BLaER1 (cell line): Measurements from ENCODE around the gene RP9.
"Not testable (repeated sequence)": the region's sequence is repeated elsewhere in the genome, so short reads cannot be mapped to it uniquely, and the experiment has no call there.

ENCODE experiments used
- H3K27ac ChIP-seq: shearing (Covaris generic); formaldehyde crosslinking; 2 replicates; pipeline ENCODE4 v1.8.1; 2022
- H3K27me3 ChIP-seq: shearing (Covaris generic); formaldehyde crosslinking; 2 replicates; pipeline ENCODE4 v1.8.1; 2022
- H3K36me3 ChIP-seq: shearing (Covaris generic); formaldehyde crosslinking; 2 replicates; pipeline ENCODE4 v1.8.1; 2022
- H3K4me1 ChIP-seq: shearing (Covaris generic); formaldehyde crosslinking; 2 replicates; pipeline ENCODE4 v1.8.1; 2022
- H3K4me2 ChIP-seq: shearing (Covaris generic); formaldehyde crosslinking; 2 replicates; pipeline ENCODE4 v1.8.1; 2022
- H3K4me3 ChIP-seq: shearing (Covaris generic); formaldehyde crosslinking; 2 replicates; pipeline ENCODE4 v1.8.1; 2022
- H3K9ac ChIP-seq: shearing (Covaris generic); formaldehyde crosslinking; 2 replicates; pipeline ENCODE4 v1.8.1; 2022
- H3K9me3 ChIP-seq: shearing (Covaris generic); formaldehyde crosslinking; 2 replicates; pipeline ENCODE4 v1.8.1; 2022
- H4K20me1 ChIP-seq: shearing (Covaris generic); formaldehyde crosslinking; 2 replicates; pipeline ENCODE4 v1.8.1; 2022
- Cebpa-rat ChIP-seq: shearing (Covaris generic); IDR thresholded peaks from 2 replicates; pipeline ENCODE4 v1.8.1; 2022

The RP9 gene

DNA sequence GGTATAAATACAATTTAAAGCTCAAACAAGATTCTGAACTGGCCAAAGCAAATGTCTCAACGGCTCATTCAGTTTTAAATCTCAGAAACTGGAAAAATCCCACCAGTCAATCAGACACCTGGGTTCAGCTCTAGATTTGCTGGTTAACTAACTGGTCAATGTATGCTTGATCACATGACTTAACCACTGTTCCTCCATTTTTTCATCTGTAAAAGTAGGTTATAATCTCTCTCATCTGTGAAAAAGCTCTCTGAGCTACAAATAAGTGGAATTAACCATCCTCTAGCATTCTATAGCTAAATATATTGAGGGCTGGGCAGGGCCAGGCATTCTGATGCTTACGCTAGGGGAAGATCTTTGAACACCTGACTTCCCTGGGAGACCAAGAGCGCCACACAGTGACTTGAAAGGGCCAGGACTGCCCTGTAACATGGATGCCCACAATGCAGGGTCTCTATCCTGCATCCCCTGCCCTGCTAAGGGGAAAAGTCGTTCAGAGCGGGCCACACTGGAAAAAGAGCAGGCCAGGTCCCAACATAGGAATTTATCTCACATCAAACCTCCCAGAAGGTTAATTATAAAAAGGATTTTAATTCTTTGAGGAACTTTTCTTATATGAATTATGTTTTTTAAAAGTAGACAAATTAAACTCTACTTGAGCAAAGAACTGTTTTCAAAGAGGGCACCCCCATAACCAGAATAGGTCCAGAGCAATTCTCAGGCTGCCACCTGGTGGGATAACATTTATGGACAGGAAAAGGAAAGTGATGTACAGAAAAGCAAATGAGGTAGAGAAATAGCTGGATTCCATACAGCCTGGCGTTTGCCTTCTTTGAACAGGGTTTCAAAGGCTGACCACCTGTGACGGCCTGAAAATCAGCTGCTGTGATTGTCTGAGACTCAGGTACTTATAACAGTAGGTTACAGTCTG is 1.8 kb downstream of the RP9 start:
- H3K27ac ChIP-seq: no peak overlapping the region
- H3K4me2 ChIP-seq: peak overlapping the region; percentile 94
- peaks cover 16% of the 10 kb centered on the region for H3K4me1 ChIP-seq
- H3K4me3 ChIP-seq: peak overlapping the region; percentile 90
- H3K36me3 ChIP-seq: peaks cover 31% of the 10 kb centered on the region
- no peak for TF ChIP-seq Cebpa-rat
- peak overlapping the region; percentile 91 for H3K9ac ChIP-seq
- no peaks in the 10 kb centered on the region for H3K27me3 ChIP-seq
- H3K9me3 ChIP-seq: no peaks in the 10 kb centered on the region
- H4K20me1 ChIP-seq: peaks cover 67% of the 10 kb centered on the region

- H3K4me1 ChIP-seq: peaks cover 1% of the 10 kb centered on the region
- peaks cover 86% of the 10 kb centered on the region for H3K36me3 ChIP-seq
- no peak overlapping the region for H3K27ac ChIP-seq
- H4K20me1 ChIP-seq: peaks cover 81% of the 10 kb centered on the region
- H3K9ac ChIP-seq: no peak overlapping the region
- no peak for TF ChIP-seq Cebpa-rat
- H3K4me3 ChIP-seq: no peak overlapping the region
- H3K27me3 ChIP-seq: no peaks in the 10 kb centered on the region
- no peaks in the 10 kb centered on the region for H3K9me3 ChIP-seq
- no peak overlapping the region for H3K4me2 ChIP-seq
Measured at GRCh38 chr7:33101906-33102305, 7.3 kb downstream of the RP9 start.

DNA sequence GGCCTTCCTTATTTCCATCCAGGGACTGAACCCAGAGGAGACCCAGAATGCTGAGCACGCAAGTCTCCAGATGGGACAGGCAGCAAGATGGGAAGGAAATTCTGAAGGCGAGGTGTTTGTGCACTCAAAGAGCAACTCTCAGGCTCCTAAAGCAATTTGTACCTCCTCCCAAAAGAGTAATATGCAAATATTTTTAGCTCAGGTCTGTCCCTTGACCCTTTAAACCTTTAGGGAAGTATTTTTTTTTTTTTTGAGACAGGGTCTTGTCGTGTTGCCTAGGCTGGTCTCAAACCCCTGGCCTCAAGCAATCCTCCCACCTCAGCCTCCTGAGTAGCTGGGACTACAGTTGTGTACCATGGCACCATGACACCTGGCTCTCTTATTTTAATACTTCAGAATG is 8.4 kb downstream of the RP9 start:
- H3K27ac ChIP-seq: no peak overlapping the region
- H4K20me1 ChIP-seq: peaks cover 70% of the 10 kb centered on the region
- no peak overlapping the region for H3K4me2 ChIP-seq
- no peak for TF ChIP-seq Cebpa-rat
- H3K27me3 ChIP-seq: no peaks in the 10 kb centered on the region
- H3K4me3 ChIP-seq: no peak overlapping the region
- H3K36me3 ChIP-seq: peaks cover 94% of the 10 kb centered on the region
- no peaks in the 10 kb centered on the region for H3K9me3 ChIP-seq
- H3K4me1 ChIP-seq: no peaks in the 10 kb centered on the region
- H3K9ac ChIP-seq: no peak overlapping the region

GRCh38 chr7:33099154-33099940 is 9.9 kb downstream of the RP9 start:
- Histone ChIP-seq H3K4me2 (no peak overlapping the region), H3K27me3 (no peaks in the 10 kb centered on the region), H3K4me1 (no peaks in the 10 kb centered on the region), H3K9me3 (no peaks in the 10 kb centered on the region), H4K20me1 (peaks cover 55% of the 10 kb centered on the region), H3K9ac (no peak overlapping the region), H3K4me3 (no peak overlapping the region), H3K36me3 (peaks cover 97% of the 10 kb centered on the region), H3K27ac (no peak overlapping the region)
- TF ChIP-seq Cebpa-rat: no peak

DNA sequence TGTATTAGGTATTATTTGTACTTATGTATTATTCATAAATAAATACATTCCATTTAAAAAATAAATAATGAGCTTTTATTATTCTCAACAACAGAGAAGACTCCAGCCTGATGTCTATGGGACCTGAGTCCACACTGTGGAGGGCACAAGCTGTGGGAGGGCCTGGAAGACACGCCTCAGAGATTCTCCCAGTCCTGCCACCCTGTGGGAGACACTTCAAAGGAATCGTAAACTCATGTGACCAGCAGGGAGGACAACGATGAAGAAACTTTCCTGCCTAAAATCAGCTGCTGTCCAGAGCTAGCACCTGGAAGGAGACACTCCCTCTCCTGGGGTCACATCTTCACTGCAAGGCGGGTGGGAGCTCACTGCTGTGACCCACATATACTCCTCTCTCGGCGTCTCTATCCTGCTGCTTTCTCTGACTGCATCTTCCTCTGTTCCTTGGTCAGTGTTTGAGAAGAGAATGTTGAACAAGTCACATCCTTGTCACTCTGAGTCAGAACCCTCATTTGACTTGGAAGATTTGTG is 14.4 kb downstream of the RP9 start:
- H3K4me1 ChIP-seq, H3K4me2 ChIP-seq, H3K27ac ChIP-seq, H3K27me3 ChIP-seq, H3K9ac ChIP-seq, H3K4me3 ChIP-seq, H3K9me3 ChIP-seq: not testable (repeated sequence)
- Histone ChIP-seq H3K36me3 (peaks cover 75% of the 10 kb centered on the region), H4K20me1 (peaks cover 10% of the 10 kb centered on the region; the same call in 1 of the 2 replicates)

GRCh38 chr7:33093266-33093665 is 15.9 kb downstream of the RP9 start:
- no peak overlapping the region for H3K4me2 ChIP-seq
- H3K9ac ChIP-seq: no peak overlapping the region
- H3K36me3 ChIP-seq: peaks cover 60% of the 10 kb centered on the region
- H3K27ac ChIP-seq: no peak overlapping the region
- H4K20me1 ChIP-seq: no peaks in the 10 kb centered on the region
- H3K4me1 ChIP-seq: no peaks in the 10 kb centered on the region
- H3K9me3 ChIP-seq: no peaks in the 10 kb centered on the region
- no peaks in the 10 kb centered on the region for H3K27me3 ChIP-seq
- TF ChIP-seq Cebpa-rat: no peak
- H3K4me3 ChIP-seq: no peak overlapping the region

- H3K36me3 ChIP-seq: peaks cover 44% of the 10 kb centered on the region
- H3K27me3 ChIP-seq: no peaks in the 10 kb centered on the region
- no peaks in the 10 kb centered on the region for H3K4me1 ChIP-seq
- H4K20me1 ChIP-seq: no peaks in the 10 kb centered on the region
- no peak overlapping the region for H3K4me3 ChIP-seq
- H3K4me2 ChIP-seq: no peak overlapping the region
- H3K9me3 ChIP-seq: no peaks in the 10 kb centered on the region
- no peak for TF ChIP-seq Cebpa-rat
- H3K27ac ChIP-seq: no peak overlapping the region
- H3K9ac ChIP-seq: no peak overlapping the region
Measured at GRCh38 chr7:33091641-33092191, 17.5 kb downstream of the RP9 start.

- Histone ChIP-seq H3K36me3 (peaks cover 38% of the 10 kb centered on the region), H3K4me2 (no peak overlapping the region), H4K20me1 (no peaks in the 10 kb centered on the region), H3K27ac (no peak overlapping the region), H3K9ac (no peak overlapping the region), H3K9me3 (0 out of 2 replicates have a peak, but pooled peaks cover 1% of the 10 kb centered on the region), H3K27me3 (no peaks in the 10 kb centered on the region), H3K4me1 (no peaks in the 10 kb centered on the region), H3K4me3 (no peak overlapping the region)
- no peak for TF ChIP-seq Cebpa-rat
Measured at GRCh38 chr7:33091111-33091531, 18.1 kb downstream of the RP9 start.

- Histone ChIP-seq H4K20me1 (no peaks in the 10 kb centered on the region), H3K4me1 (no peaks in the 10 kb centered on the region), H3K9ac (no peak overlapping the region), H3K9me3 (0 out of 2 replicates have a peak, but pooled peaks cover 3% of the 10 kb centered on the region), H3K36me3 (peaks cover 19% of the 10 kb centered on the region), H3K27me3 (no peaks in the 10 kb centered on the region), H3K27ac (no peak overlapping the region), H3K4me3 (no peak overlapping the region), H3K4me2 (no peak overlapping the region)
- no peak for TF ChIP-seq Cebpa-rat
Measured at GRCh38 chr7:33089142-33089541, 20.1 kb downstream of the RP9 start.
